GM12873 (cell line): ENCODE results near the gene CLMN.

Experiments used
- TF ChIP-seq, protein P1 (sequence below): IDR thresholded peaks from 2 replicates; pipeline ENCODE4 v1.5.1; 2012; ENCODE audit warnings: low read depth, mild to moderate bottlenecking, moderate library complexity, low read length, control low read depth; ENCODE audit not compliant: insufficient read depth; ENCODE audit errors: missing control alignments

The CLMN gene

DNA sequence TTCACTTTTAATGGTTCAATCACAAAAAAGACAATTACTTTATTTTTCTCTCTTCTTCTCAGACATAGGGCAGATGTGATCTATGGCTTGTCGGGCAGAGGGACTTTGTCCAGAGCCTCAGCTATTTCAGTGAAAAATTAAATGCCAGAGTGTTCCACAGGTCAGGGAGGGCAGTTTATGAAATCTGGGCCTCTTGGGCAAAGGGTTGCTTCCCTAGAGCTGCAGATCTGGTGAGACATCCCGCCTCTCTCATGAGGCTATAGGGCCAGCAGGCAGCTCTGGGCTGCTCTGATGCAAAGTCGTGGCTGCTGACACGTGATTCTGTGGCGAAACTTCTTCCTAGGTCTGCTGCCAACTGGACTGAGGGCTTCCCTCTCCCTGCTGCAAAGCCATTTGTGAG, 6.0 kb downstream of the CLMN start:
- TF ChIP-seq, protein P1, sequence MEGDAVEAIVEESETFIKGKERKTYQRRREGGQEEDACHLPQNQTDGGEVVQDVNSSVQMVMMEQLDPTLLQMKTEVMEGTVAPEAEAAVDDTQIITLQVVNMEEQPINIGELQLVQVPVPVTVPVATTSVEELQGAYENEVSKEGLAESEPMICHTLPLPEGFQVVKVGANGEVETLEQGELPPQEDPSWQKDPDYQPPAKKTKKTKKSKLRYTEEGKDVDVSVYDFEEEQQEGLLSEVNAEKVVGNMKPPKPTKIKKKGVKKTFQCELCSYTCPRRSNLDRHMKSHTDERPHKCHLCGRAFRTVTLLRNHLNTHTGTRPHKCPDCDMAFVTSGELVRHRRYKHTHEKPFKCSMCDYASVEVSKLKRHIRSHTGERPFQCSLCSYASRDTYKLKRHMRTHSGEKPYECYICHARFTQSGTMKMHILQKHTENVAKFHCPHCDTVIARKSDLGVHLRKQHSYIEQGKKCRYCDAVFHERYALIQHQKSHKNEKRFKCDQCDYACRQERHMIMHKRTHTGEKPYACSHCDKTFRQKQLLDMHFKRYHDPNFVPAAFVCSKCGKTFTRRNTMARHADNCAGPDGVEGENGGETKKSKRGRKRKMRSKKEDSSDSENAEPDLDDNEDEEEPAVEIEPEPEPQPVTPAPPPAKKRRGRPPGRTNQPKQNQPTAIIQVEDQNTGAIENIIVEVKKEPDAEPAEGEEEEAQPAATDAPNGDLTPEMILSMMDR: no peak

DNA sequence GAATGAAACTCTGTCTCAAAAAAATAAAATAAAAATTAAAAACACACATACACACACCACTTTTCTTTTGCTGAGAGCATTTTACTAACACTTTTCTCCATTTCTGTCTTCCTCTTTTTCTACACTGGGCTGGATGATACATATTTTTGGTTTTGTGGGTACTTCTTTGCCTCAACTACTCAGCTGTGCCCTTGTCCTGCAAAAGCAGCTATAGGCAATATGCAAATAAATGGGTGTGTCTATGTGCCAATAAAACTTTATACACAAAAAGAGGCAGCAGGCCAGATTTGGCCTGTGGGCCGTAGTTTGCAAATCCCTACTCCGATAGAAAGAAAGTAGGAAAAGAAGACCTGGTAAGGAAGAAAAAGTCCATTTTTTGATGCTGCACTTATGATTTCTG, 6.5 kb downstream of the CLMN start:
- TF ChIP-seq, protein P1: no peak

- TF ChIP-seq, protein P1: no peak
Observed at GRCh38 chr14:95312311-95312710, 7.4 kb downstream of the CLMN start.

DNA sequence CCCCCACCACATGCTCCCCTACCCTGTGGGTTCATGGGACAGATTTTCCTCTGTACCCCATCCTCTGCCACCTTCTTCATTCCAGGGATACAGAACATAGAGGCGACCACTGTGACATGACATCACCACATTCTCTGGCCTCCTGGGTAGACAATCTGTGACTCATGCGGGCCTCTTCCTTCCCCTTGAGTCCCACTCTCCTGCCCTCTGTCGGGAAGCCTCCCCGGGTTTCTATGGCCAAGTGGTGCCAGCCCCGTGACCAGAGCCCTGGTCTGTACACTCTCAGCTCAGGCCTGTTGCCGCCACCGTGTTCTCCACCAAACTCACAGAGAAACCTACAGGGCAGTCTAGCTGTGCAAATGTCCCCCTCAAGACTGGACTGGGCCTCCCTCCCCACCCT, 8.0 kb downstream of the CLMN start:
- TF ChIP-seq, protein P1: no peak

DNA sequence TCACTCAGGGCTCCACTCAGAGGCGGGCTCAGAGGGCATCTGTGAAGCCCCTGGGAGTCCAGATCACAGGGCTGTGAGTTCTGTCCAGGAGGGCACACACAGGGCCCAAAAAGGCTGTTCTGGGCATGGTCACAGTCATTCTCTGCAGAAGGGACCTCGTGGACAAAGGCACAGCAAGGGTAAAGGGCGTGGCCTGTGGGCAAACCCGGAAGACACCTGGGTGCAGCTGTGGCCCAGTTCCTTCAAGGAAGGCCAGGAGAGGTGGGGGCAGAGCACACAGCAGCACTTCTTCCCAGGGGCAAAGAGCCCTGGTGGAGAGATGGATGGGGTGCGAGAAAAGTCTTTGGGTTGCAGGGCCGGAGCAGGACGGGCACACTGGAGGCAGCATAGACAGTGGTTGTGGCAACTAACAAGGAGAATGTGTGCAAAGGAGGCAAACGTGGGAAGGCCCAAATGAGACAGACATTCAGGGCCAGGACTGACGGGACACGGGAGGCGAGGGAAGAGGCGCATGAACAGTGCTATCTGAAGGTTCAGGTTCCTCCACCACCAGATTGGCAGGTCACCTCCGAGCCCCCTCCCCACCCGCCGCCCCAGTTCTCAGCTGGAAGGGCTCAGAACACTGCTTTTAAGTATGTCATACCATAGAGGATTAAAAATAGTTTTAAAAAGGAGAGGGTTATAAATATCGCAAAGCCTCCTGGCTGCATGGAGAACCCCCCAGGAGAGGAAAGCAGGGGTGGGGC, 8.9 kb downstream of the CLMN start:
- TF ChIP-seq, protein P1: no peak

- TF ChIP-seq, protein P1: no peak
Observed at GRCh38 chr14:95309261-95310051, 10.3 kb downstream of the CLMN start.

- TF ChIP-seq, protein P1: no peak
Observed at GRCh38 chr14:95308073-95308472, 11.6 kb downstream of the CLMN start.
